AG10803 (cell line): ENCODE data around the gene SBK1.
A peak's percentile ranks its signal among the peaks of the same experiment; 100 is the strongest.

Source experiments
- DNase-seq: peaks from one replicate; pipeline ENCODE4 v3.0.0; 2010; ENCODE audit warnings: low read depth
- H3K4me3 ChIP-seq: 2 replicates; pipeline ENCODE4 v1.5.1; 2011; ENCODE audit warnings: mild to moderate bottlenecking, low read length, control low read depth
- CTCF ChIP-seq: conservative IDR thresholded peaks from 2 replicates; pipeline ENCODE4 v1.5.1; 2011; ENCODE audit warnings: mild to moderate bottlenecking, low read length, control low read depth, inconsistent platforms

SBK1 gene

DNA sequence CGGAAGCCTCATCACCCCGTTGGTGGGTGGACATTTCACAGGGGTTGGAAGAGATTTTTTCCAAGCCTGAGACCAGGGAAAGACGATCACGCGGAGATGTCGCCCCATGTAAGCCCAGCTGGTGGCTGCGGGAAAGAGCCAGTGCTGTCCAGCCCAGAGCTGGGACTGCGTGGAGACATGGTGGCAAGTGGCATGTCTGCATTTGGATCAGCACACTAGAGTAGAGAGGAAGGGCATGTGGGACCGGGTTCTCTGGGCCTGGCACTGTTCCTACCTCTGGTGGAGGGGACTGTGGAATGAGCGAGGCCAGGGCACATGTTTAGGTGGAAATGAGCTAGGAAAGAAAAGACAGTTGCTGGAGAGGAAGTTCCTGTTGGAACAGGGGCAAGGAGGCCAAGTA is 20.0 kb downstream of the SBK1 start:
- H3K4me3 ChIP-seq, result no peak overlapping the region
- DNase-seq, result no peak
- no peak for TF ChIP-seq CTCF

DNA sequence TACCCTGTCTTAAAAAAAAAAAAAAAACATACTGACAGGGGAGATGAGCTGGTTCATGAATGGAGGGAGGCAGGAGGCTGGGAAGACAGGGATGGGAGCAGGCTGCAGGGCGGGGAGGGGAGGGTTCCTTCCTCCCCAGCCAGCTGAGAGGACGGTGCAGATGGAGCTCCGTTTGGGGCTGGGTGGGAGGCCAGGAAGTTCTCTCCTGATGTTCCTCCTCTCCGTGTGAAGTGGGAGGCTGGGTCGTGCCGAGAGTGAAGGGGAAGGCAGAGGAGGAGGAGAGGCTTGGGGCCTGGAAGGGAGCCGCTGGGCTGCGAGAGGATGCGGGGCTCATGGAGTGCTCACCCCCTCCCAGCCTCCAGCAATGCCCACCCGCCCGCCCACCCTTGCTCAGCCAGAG is 21.3 kb downstream of the SBK1 start:
- no peak for TF ChIP-seq CTCF
- DNase-seq, result no peak
- no peak overlapping the region for H3K4me3 ChIP-seq

- no peak for DNase-seq
- no peak overlapping the region for H3K4me3 ChIP-seq
- no peak for TF ChIP-seq CTCF
Measured at GRCh38 chr16:28316054-28316453, 23.7 kb downstream of the SBK1 start.

DNA sequence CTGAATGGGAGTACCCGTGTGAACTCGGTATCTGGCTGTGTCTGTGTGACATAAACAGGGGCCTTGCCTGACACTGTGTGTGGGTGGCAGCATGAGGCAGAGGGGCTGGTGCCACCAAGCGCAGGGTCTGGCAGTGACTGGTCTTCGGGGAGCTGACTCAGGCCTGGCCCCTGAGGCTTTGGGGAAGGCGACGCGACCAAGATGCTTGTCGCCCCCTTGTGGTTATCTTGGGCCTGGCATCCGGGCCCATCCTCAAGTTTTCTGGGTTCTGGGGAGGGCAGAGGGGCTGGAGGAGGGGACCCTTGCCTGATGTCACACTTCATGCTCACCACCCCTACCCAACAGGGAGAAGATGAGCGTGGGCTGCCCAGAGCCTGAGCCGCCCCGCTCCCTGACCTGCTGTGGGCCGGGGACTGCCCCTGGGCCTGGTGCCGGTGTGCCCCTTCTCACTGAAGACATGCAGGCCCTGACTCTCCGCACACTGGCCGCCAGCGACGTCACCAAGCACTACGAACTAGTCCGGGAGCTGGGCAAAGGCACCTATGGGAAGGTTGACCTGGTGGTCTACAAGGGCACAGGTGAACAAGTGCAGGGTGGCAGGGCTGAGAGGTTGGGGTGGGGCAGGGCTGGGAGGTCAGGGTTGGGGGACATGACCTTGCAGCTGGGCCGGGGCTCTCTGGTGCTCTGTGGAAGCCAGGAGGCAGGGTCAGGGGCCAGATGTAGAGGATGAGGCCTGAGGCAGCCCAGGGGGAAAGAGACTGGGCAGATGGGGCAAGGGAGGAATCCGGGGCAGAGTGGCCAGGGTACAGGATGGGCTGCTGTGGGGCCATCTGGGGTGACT is 24.9 kb downstream of the SBK1 start:
- TF ChIP-seq CTCF, result peak; percentile 76
- DNase-seq, result peak; percentile 29

GRCh38 chr16:28318042-28318744 is 25.9 kb downstream of the SBK1 start:
- no peak for DNase-seq
- no peak for TF ChIP-seq CTCF
- H3K4me3 ChIP-seq, result no peak overlapping the region

More for the DNA sequence above, 24.9 kb downstream of the SBK1 start:
- H3K4me3 ChIP-seq, result no peak overlapping the region

DNA sequence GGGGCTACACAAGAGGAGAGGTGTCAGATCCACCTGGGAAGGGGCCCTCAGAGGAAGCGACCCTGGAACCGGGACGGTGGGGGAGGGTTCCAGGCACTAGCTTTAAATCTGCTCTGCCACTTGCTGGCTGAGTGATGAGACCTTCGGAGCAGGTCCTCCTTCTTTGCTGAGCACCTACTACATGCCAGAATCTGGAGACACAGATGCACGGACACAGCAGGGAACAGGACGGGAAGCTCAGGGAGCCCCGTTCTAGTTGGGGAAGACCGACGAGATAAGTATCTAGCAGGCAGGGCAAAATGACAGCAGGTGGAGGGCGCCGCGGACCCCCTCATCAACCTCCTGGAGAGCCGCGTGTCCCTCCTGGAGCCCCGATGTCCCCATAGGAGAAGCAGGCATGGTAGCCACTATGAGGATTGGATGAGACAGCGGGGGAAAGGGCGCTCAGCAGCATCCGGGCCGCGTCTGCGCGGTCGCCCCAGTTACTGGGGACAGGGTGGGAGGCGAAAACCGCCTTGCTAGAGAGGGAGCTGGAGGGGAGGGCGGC is 27.2 kb downstream of the SBK1 start:
- no peak overlapping the region for H3K4me3 ChIP-seq
- DNase-seq, result no peak
- no peak for TF ChIP-seq CTCF
